Neural crest cell (in vitro differentiated cells): Measurements from ENCODE around the gene FPR1. TPM values are rescaled to one million over a fixed set of nuclear protein-coding genes. Genes with fewer than 3 reads are reported as not detected.

ENCODE experiments used
- DNase-seq: peaks from one replicate; pipeline ENCODE4 v3.0.0; 2021; ENCODE audit warnings: low read depth, mixed read lengths, low spot score
- H3K27ac Mint-ChIP-seq: one replicate; pipeline ENCODE4 v1.8.0; 2021; ENCODE audit warnings: mild to moderate bottlenecking, mixed read lengths; ENCODE audit not compliant: unreplicated experiment
- H3K27me3 Mint-ChIP-seq: 2 replicates; pipeline ENCODE4 v1.8.0; 2021; ENCODE audit warnings: low read depth, mild to moderate bottlenecking, mixed read lengths
- H3K36me3 Mint-ChIP-seq: 2 replicates; pipeline ENCODE4 v1.8.0; 2021; ENCODE audit warnings: low read depth, mild to moderate bottlenecking, mixed read lengths
- H3K4me1 Mint-ChIP-seq: 2 replicates; pipeline ENCODE4 v1.8.0; 2021; ENCODE audit warnings: mixed read lengths
- H3K4me3 Mint-ChIP-seq: one replicate; pipeline ENCODE4 v1.8.0; 2021; ENCODE audit warnings: mild to moderate bottlenecking, mixed read lengths
- H3K9me3 Mint-ChIP-seq: 2 replicates; pipeline ENCODE4 v1.8.0; 2021; ENCODE audit warnings: mixed read lengths
- total RNA-seq: library from RNA; stranded (reverse); gene quantifications from 2 replicates; pipeline ENCODE4 v1.2.1, GENCODE V29; 2021
- TF ChIP-seq, protein P1 (sequence below): fragments of 200-600 bp; sonication (generic); conservative IDR thresholded peaks from 2 replicates; pipeline ENCODE4 v1.5.0; 2021; ENCODE audit warnings: antibody characterized with exemption, mild to moderate bottlenecking

FPR1 gene
- total RNA-seq, 1 donor from 2014 or later: not detected

GRCh38 chr19:51754109-51754508, 2.4 kb upstream of the FPR1 start:
- H3K4me1 Mint-ChIP-seq: no peaks in the 10 kb centered on the region
- TF ChIP-seq, protein P1, sequence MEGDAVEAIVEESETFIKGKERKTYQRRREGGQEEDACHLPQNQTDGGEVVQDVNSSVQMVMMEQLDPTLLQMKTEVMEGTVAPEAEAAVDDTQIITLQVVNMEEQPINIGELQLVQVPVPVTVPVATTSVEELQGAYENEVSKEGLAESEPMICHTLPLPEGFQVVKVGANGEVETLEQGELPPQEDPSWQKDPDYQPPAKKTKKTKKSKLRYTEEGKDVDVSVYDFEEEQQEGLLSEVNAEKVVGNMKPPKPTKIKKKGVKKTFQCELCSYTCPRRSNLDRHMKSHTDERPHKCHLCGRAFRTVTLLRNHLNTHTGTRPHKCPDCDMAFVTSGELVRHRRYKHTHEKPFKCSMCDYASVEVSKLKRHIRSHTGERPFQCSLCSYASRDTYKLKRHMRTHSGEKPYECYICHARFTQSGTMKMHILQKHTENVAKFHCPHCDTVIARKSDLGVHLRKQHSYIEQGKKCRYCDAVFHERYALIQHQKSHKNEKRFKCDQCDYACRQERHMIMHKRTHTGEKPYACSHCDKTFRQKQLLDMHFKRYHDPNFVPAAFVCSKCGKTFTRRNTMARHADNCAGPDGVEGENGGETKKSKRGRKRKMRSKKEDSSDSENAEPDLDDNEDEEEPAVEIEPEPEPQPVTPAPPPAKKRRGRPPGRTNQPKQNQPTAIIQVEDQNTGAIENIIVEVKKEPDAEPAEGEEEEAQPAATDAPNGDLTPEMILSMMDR: no peak
- peaks cover 4% of the 10 kb centered on the region for H3K27me3 Mint-ChIP-seq
- DNase-seq: no peak
- no peak overlapping the region for H3K4me3 Mint-ChIP-seq
- H3K9me3 Mint-ChIP-seq: peaks cover 6% of the 10 kb centered on the region
- peaks cover 2% of the 10 kb centered on the region for H3K36me3 Mint-ChIP-seq
- H3K27ac Mint-ChIP-seq: no peak overlapping the region

DNA sequence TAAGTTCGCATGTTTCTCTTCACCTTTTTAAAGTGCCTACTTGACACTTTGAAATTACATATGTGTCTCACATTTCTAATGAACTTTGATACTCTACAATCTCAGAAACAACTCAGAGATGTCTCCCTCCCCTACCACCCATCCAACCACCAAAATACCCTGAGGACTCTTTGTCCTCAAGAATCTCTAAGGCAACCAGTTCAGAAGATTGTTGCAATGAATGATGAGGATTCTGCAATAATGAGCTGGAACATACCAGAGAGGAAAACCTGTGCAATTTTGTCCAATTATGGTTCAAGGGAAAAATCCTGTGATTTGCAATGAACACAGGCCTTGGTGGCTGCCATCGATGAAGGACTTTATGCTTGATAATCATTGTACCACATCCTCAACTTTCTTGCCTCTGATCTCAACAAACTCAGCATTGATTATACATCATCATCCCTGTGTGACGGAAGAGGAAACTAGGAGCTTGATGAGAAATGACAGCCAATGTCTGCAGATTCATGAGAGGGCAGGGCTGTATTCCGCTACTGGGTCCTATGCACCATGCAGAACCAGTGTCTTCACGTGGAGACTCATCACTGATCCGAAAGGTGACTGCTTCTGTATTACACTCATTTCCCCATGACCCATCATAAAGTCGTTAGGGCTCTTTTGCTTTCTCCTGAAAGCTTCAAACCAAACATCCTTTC, 1.1 kb downstream of the FPR1 start:
- Mint-ChIP-seq H3K36me3 (peaks cover 2% of the 10 kb centered on the region), H3K27ac (no peak overlapping the region), H3K9me3 (peaks cover 4% of the 10 kb centered on the region), H3K27me3 (peaks cover 9% of the 10 kb centered on the region), H3K4me1 (no peaks in the 10 kb centered on the region), H3K4me3 (no peak overlapping the region)
- TF ChIP-seq, protein P1: no peak
- DNase-seq: no peak

GRCh38 chr19:51749979-51750378, 1.7 kb downstream of the FPR1 start:
- TF ChIP-seq, protein P1: no peak
- Mint-ChIP-seq H3K27me3 (peaks cover 12% of the 10 kb centered on the region), H3K4me1 (no peaks in the 10 kb centered on the region), H3K36me3 (peaks cover 2% of the 10 kb centered on the region), H3K9me3 (peaks cover 2% of the 10 kb centered on the region), H3K27ac (no peak overlapping the region), H3K4me3 (no peak overlapping the region)
- no peak for DNase-seq

- DNase-seq: no peak
- H3K36me3 Mint-ChIP-seq: no peaks in the 10 kb centered on the region
- peaks cover 16% of the 10 kb centered on the region for H3K27me3 Mint-ChIP-seq
Observed at GRCh38 chr19:51746731-51747130, 4.9 kb downstream of the FPR1 start.

GRCh38 chr19:51743405-51743804, 8.3 kb downstream of the FPR1 start:
- Mint-ChIP-seq H3K36me3 (no peaks in the 10 kb centered on the region), H3K27ac (no peak overlapping the region), H3K9me3 (peaks cover 2% of the 10 kb centered on the region), H3K4me3 (no peak overlapping the region), H3K27me3 (peaks cover 22% of the 10 kb centered on the region), H3K4me1 (no peaks in the 10 kb centered on the region)
- TF ChIP-seq, protein P1: no peak
- DNase-seq: no peak

More at GRCh38 chr19:51746731-51747130, 4.9 kb downstream of the FPR1 start:
- TF ChIP-seq, protein P1: no peak
- no peaks in the 10 kb centered on the region for H3K4me1 Mint-ChIP-seq
- peaks cover 2% of the 10 kb centered on the region for H3K9me3 Mint-ChIP-seq
- H3K4me3 Mint-ChIP-seq: no peak overlapping the region
- H3K27ac Mint-ChIP-seq: no peak overlapping the region
